Activated B cell treated with CpG ODN at 0.5 μM for 24 hours (primary cell): ENCODE results near the gene FAM234A. TPM values are rescaled to one million over a fixed set of nuclear protein-coding genes. Genes with fewer than 3 reads are reported as not detected.

Source experiments
- ATAC-seq: fragments of 200-7000 bp; cut with Tn5 transposase; one replicate; pipeline ENCODE4 v1.10.0; 2021; ENCODE audit warnings: low read depth, mild to moderate bottlenecking, moderate library complexity
- CTCF ChIA-PET: fragments of 350-600 bp; sonication (Branson Sonifier 250); formaldehyde crosslinking; loops from one replicate; lab custom pipeline; 2021; ENCODE audit warnings: antibody characterized with exemption; lab: Charles Lee
- POLR2A ChIA-PET: fragments of 350-600 bp; sonication (Branson Sonifier 250); formaldehyde crosslinking; loops from one replicate; lab custom pipeline; 2021; ENCODE audit warnings: antibody characterized with exemption; lab: Charles Lee
- DNase-seq: peaks from one replicate; pipeline ENCODE4 v3.0.0; 2022
- H3K27ac Mint-ChIP-seq: one replicate; pipeline ENCODE4 v1.8.0; 2020; ENCODE audit warnings: mixed read lengths
- H3K27me3 Mint-ChIP-seq: one replicate; pipeline ENCODE4 v1.8.0; 2021; ENCODE audit warnings: mixed read lengths
- H3K36me3 Mint-ChIP-seq: one replicate; pipeline ENCODE4 v1.8.0; 2021; ENCODE audit warnings: low read depth, mixed read lengths
- H3K4me1 Mint-ChIP-seq: one replicate; pipeline ENCODE4 v1.8.0; 2021; ENCODE audit warnings: mixed read lengths
- H3K4me3 Mint-ChIP-seq: one replicate; pipeline ENCODE4 v1.8.0; 2020; ENCODE audit warnings: mild to moderate bottlenecking, mixed read lengths
- H3K9me3 Mint-ChIP-seq: one replicate; pipeline ENCODE4 v1.8.0; 2020; ENCODE audit warnings: mixed read lengths
- CTCF ChIP-seq: fragments of 200-600 bp; IDR thresholded peaks from one replicate; pipeline ENCODE4 v1.8.0; 2022; ENCODE audit warnings: antibody characterized with exemption, mild to moderate bottlenecking
- intact Hi-C: fragments of 100-400 bp; cut with micrococcal nuclease; formaldehyde crosslinking; loops from one replicate; pipeline ENCODE4 v1.15.1; 2024
- total RNA-seq: library from RNA; stranded (reverse); gene quantifications from 2 replicates; pipeline ENCODE4 v1.2.3, GENCODE V29; 2022

Gene FAM234A
- total RNA-seq, 1 donor from 2014 or later = 49.6 TPM

GRCh38 chr16:290015-290680, 55.5 kb downstream of the FAM234A start:
- H3K4me3 Mint-ChIP-seq = no peak overlapping the region
- no peaks in the 10 kb centered on the region for H3K4me1 Mint-ChIP-seq
- intact Hi-C loops = no loop called here
- no peak for ATAC-seq
- ChIA-PET CTCF (no interaction called here), POLR2A (no interaction called here)
- H3K27ac Mint-ChIP-seq = no peak overlapping the region
- H3K9me3 Mint-ChIP-seq = no peaks in the 10 kb centered on the region
- no peak for DNase-seq
- no peak for TF ChIP-seq CTCF
- H3K36me3 Mint-ChIP-seq = peaks cover 55% of the 10 kb centered on the region
- no peaks in the 10 kb centered on the region for H3K27me3 Mint-ChIP-seq

GRCh38 chr16:290681-291405, 56.2 kb downstream of the FAM234A start:
- POLR2A ChIA-PET = no interaction called here
- CTCF ChIA-PET = no interaction called here

GRCh38 chr16:291539-291938, 56.9 kb downstream of the FAM234A start:
- H3K27ac Mint-ChIP-seq = no peak overlapping the region
- H3K4me1 Mint-ChIP-seq = no peaks in the 10 kb centered on the region
- H3K9me3 Mint-ChIP-seq = no peaks in the 10 kb centered on the region
- POLR2A ChIA-PET = no interaction called here
- DNase-seq = no peak
- intact Hi-C loops = no loop called here
- peaks cover 54% of the 10 kb centered on the region for H3K36me3 Mint-ChIP-seq
- no peaks in the 10 kb centered on the region for H3K27me3 Mint-ChIP-seq
- no peak for ATAC-seq
- TF ChIP-seq CTCF = no peak
- CTCF ChIA-PET = no interaction called here
- H3K4me3 Mint-ChIP-seq = no peak overlapping the region

More at GRCh38 chr16:290681-291405, 56.2 kb downstream of the FAM234A start:
- Mint-ChIP-seq H3K4me1 (no peaks in the 10 kb centered on the region), H3K4me3 (no peak overlapping the region), H3K27me3 (no peaks in the 10 kb centered on the region), H3K36me3 (peaks cover 57% of the 10 kb centered on the region), H3K9me3 (no peaks in the 10 kb centered on the region), H3K27ac (no peak overlapping the region)
- TF ChIP-seq CTCF = no peak
- intact Hi-C loops = no loop called here
- ATAC-seq (no peak), DNase-seq (no peak)

GRCh38 chr16:293043-293775, 58.6 kb downstream of the FAM234A start:
- Mint-ChIP-seq H3K4me3 (no peak overlapping the region), H3K27me3 (no peaks in the 10 kb centered on the region), H3K4me1 (no peaks in the 10 kb centered on the region), H3K27ac (no peak overlapping the region), H3K9me3 (no peaks in the 10 kb centered on the region), H3K36me3 (peaks cover 51% of the 10 kb centered on the region)
- CTCF ChIA-PET = no interaction called here
- ATAC-seq (no peak), DNase-seq (no peak)
- intact Hi-C loops = no loop called here
- TF ChIP-seq CTCF = no peak
- POLR2A ChIA-PET = interaction anchor here (0.6 kb wide), 1 partner anchor 44 kb away, joined by 5 read pairs; no protein-coding TSS in a partner anchor

GRCh38 chr16:296276-296675, 61.7 kb downstream of the FAM234A start:
- Mint-ChIP-seq H3K36me3 (peaks cover 33% of the 10 kb centered on the region), H3K4me1 (no peaks in the 10 kb centered on the region), H3K4me3 (no peak overlapping the region), H3K9me3 (no peaks in the 10 kb centered on the region), H3K27me3 (no peaks in the 10 kb centered on the region), H3K27ac (no peak overlapping the region)
- DNase-seq (no peak), ATAC-seq (no peak)
- ChIA-PET CTCF (no interaction called here), POLR2A (no interaction called here)
- no peak for TF ChIP-seq CTCF
- intact Hi-C loops = no loop called here
